BJ (cell line): Measurements from ENCODE around the gene RPS26. TPM values are rescaled to one million over a fixed set of nuclear protein-coding genes. Genes with fewer than 3 reads are reported as not detected.
A peak's percentile ranks its signal among the peaks of the same experiment; 100 is the strongest.

Source experiments
- CTCF ChIA-PET: fragments of 350-600 bp; formaldehyde crosslinking; extraction: SDS; loops from one replicate; lab custom pipeline; 2021; ENCODE audit warnings: antibody characterized with exemption, inconsistent platforms; lab: Yijun Ruan, JAX
- POLR2A ChIA-PET: fragments of 300-600 bp; sonication (Branson Sonifier 250); formaldehyde crosslinking; extraction: SDS; loops from one replicate; lab custom pipeline; 2021; ENCODE audit warnings: antibody characterized with exemption; lab: Charles Lee
- DNase-seq: peaks from one replicate; pipeline ENCODE4 v3.0.0-alpha.2; 2011; ENCODE audit warnings: low read depth
- H3K27me3 ChIP-seq: 2 replicates; pipeline ENCODE4 v1.6.0; 2011; ENCODE audit warnings: low read length; ENCODE audit not compliant: control insufficient read depth, insufficient read depth
- H3K36me3 ChIP-seq: 2 replicates; pipeline ENCODE4 v1.5.1; 2011; ENCODE audit warnings: low read length; ENCODE audit not compliant: control insufficient read depth, insufficient read depth
- H3K4me3 ChIP-seq: 2 replicates; pipeline ENCODE4 v1.5.1; 2011; ENCODE audit warnings: low read depth, mild to moderate bottlenecking, control low read depth, low read length
- CTCF ChIP-seq: IDR thresholded peaks from 2 replicates; pipeline ENCODE4 v1.5.1; 2011; ENCODE audit warnings: low read depth, mild to moderate bottlenecking, control low read depth, inconsistent platforms, low read length, moderate library complexity; ENCODE audit not compliant: insufficient read depth
- polyA plus RNA-seq: library from polyadenylated mRNA; depleted of rRNA; stranded (reverse); fragments of >200 nt; gene quantifications from 2 replicates; pipeline ENCODE4 v1.2.3, GENCODE V29; 2011

RPS26 gene
- polyA plus RNA-seq, 1 experiment = 635 TPM

GRCh38 chr12:56028511-56029165 is 13.1 kb upstream of the RPS26 start:
- CTCF ChIA-PET = interaction anchor here (0.6 to 6.4 kb wide), 17 partner anchors 9 to 382 kb away, joined by 3 to 86 read pairs (median 5); partner anchors contain the start of genes IKZF4 and SUOX
- Histone ChIP-seq H3K27me3 (no peaks in the 10 kb centered on the region), H3K4me3 (no peak overlapping the region), H3K36me3 (peaks cover 6% of the 10 kb centered on the region)
- POLR2A ChIA-PET = no interaction called here
- no peak for TF ChIP-seq CTCF
- no peak for DNase-seq

GRCh38 chr12:56029166-56029519 is 12.6 kb upstream of the RPS26 start:
- no peak overlapping the region for H3K4me3 ChIP-seq
- ChIA-PET POLR2A (interaction anchor here (1.0 kb wide), 1 partner anchor 33 kb away, joined by 13 read pairs; no protein-coding TSS in a partner anchor), CTCF (interaction anchor here (0.6 to 6.4 kb wide), 27 partner anchors 10 to 383 kb away, joined by 3 to 86 read pairs (median 4); partner anchors contain the start of genes ESYT1, GDF11, IKZF4 and RAB5B)
- no peak for TF ChIP-seq CTCF
- no peaks in the 10 kb centered on the region for H3K27me3 ChIP-seq
- DNase-seq = no peak
- peaks cover 6% of the 10 kb centered on the region for H3K36me3 ChIP-seq

- DNase-seq = no peak
- Histone ChIP-seq H3K27me3 (no peaks in the 10 kb centered on the region), H3K4me3 (no peak overlapping the region), H3K36me3 (peaks cover 6% of the 10 kb centered on the region)
- peak; percentile 86 for TF ChIP-seq CTCF
- CTCF ChIA-PET = interaction anchor here (0.6 to 6.4 kb wide), 26 partner anchors 10 to 293 kb away, joined by 3 to 86 read pairs (median 4); partner anchors contain the start of genes ESYT1, GDF11, IKZF4 and RAB5B
- POLR2A ChIA-PET = interaction anchor here (1.0 kb wide), 1 partner anchor 34 kb away, joined by 13 read pairs; no protein-coding TSS in a partner anchor
Measured at GRCh38 chr12:56029666-56030293, 11.9 kb upstream of the RPS26 start.

- ChIA-PET POLR2A (no interaction called here), CTCF (interaction anchor here (1.0 to 6.4 kb wide), 4 partner anchors 13 to 35 kb away, joined by 3 to 86 read pairs (median 4); partner anchors contain the start of gene SUOX)
- DNase-seq = no peak
- Histone ChIP-seq H3K4me3 (no peak overlapping the region), H3K27me3 (no peaks in the 10 kb centered on the region), H3K36me3 (peaks cover 9% of the 10 kb centered on the region)
- no peak for TF ChIP-seq CTCF
Measured at GRCh38 chr12:56031987-56032386, 9.7 kb upstream of the RPS26 start.
